Loucy (cell line): Measurements from ENCODE around the gene CDH13.

ENCODE experiments used
- EZH2phosphoT487 ChIP-seq: fragments of 200-600 bp; IDR thresholded peaks from 2 replicates; pipeline ENCODE4 v1.6.1; 2018; ENCODE audit warnings: antibody characterized with exemption, mild to moderate bottlenecking, moderate library complexity, borderline replicate concordance
- TF ChIP-seq, protein P1 (sequence below): fragments of 200-600 bp; sonication (generic); conservative IDR thresholded peaks from 2 replicates; pipeline ENCODE4 v1.5.1; 2014; ENCODE audit warnings: mild to moderate bottlenecking, antibody characterized with exemption, low read length

DNA sequence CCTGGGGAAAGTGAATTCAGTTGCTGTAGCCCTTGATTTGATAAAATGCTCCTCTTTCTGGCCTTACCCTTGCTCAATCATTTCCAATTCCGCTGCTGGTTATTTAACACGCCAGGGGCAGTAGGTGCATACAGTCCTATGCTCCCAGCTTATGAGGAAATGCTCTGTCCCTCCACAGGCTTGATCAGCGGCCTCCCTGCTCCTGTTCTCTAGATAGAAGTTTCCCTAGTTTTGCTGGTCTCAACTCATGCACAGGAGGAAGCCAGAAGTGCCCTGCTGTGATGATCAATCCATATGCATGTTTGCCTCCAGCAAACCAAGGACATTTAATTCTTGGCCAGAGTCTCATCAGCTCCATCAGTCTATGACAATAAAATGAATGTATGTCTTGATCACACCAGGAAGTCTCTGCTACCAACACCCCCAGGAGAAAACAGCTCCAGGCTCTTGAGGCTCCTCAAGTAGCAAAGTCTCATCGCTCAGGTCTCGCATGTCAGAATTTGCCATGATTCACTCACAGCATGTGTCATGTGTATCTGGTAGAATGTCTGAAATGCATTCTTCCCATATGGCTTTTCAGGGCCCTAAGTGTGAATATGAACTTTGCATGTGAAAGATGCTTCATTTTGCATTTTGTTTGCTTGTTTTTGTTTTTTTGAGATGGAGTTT is 208.9 kb downstream of the CDH13 start:
- TF ChIP-seq, protein P1, sequence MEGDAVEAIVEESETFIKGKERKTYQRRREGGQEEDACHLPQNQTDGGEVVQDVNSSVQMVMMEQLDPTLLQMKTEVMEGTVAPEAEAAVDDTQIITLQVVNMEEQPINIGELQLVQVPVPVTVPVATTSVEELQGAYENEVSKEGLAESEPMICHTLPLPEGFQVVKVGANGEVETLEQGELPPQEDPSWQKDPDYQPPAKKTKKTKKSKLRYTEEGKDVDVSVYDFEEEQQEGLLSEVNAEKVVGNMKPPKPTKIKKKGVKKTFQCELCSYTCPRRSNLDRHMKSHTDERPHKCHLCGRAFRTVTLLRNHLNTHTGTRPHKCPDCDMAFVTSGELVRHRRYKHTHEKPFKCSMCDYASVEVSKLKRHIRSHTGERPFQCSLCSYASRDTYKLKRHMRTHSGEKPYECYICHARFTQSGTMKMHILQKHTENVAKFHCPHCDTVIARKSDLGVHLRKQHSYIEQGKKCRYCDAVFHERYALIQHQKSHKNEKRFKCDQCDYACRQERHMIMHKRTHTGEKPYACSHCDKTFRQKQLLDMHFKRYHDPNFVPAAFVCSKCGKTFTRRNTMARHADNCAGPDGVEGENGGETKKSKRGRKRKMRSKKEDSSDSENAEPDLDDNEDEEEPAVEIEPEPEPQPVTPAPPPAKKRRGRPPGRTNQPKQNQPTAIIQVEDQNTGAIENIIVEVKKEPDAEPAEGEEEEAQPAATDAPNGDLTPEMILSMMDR, result no peak
- TF ChIP-seq EZH2phosphoT487, result no peak
